OCI-LY3 (cell line): ENCODE data around the gene PILRB.

ENCODE experiments used
- CTCF ChIP-seq: fragments of 200-600, 300-600 bp; sonication (generic); IDR thresholded peaks from 2 replicates; pipeline ENCODE4 v1.5.1; 2014; ENCODE audit warnings: antibody characterized with exemption, low read length, low read depth
- EZH2phosphoT487 ChIP-seq: fragments of 200-600 bp; shearing (Covaris generic); IDR thresholded peaks from 2 replicates; pipeline ENCODE4 v1.6.1; 2018; ENCODE audit warnings: antibody characterized with exemption, mixed run types, low read depth

GRCh38 chr7:100411101-100411500, 53.2 kb downstream of the PILRB start:
- TF ChIP-seq CTCF (no peak), EZH2phosphoT487 (no peak)
